Measurements from ENCODE around the gene DPYSL5.

The DPYSL5 gene

GRCh38 chr2:26901326-26902183 lies 53.6 kb downstream of the DPYSL5 start:
- peaks cover 7% of the 10 kb centered on the region for H3K36me3 Mint-ChIP-seq (ENCODE audit: low read depth)

GRCh38 chr2:26903676-26904075 lies 55.7 kb downstream of the DPYSL5 start:
- H3K36me3 Mint-ChIP-seq (ENCODE audit: low read depth), result peaks cover 7% of the 10 kb centered on the region
- H3K9me3 Mint-ChIP-seq, result no peaks in the 10 kb centered on the region
- no peak overlapping the region for H3K27ac Mint-ChIP-seq
- peaks cover 2% of the 10 kb centered on the region for H3K27me3 Mint-ChIP-seq (ENCODE audit: low read depth)
- TF ChIP-seq CTCF (IDR thresholded peaks at IDR 0.05; ENCODE audit: unreplicated experiment in 3 of 3), result no peak
- H3K4me3 Mint-ChIP-seq, result no peak overlapping the region
- peaks cover 35% of the 10 kb centered on the region for H3K4me1 Mint-ChIP-seq

More at GRCh38 chr2:26901326-26902183, 53.6 kb downstream of the DPYSL5 start:
- Mint-ChIP-seq H3K4me3 (peak overlapping the region in 1 of 3 experiments; percentile 39), H3K4me1 (peaks cover 29% of the 10 kb centered on the region), H3K27me3 (ENCODE audit: low read depth) (peaks cover 4% of the 10 kb centered on the region), H3K27ac (peak overlapping the region in 2 of 3 experiments; percentile 25 to 56), H3K9me3 (peaks cover 5% of the 10 kb centered on the region)
- TF ChIP-seq CTCF (IDR thresholded peaks at IDR 0.05; ENCODE audit: unreplicated experiment in 3 of 3), result no peak

- Mint-ChIP-seq H3K27me3 (ENCODE audit: low read depth) (peaks cover 4% of the 10 kb centered on the region), H3K27ac (no peak overlapping the region), H3K4me1 (peaks cover 35% of the 10 kb centered on the region), H3K36me3 (ENCODE audit: low read depth) (peaks cover 14% of the 10 kb centered on the region), H3K4me3 (no peak overlapping the region), H3K9me3 (peaks cover 4% of the 10 kb centered on the region)
- no peak for TF ChIP-seq CTCF (IDR thresholded peaks at IDR 0.05; ENCODE audit: unreplicated experiment in 3 of 3)
Observed at GRCh38 chr2:26904839-26905238, 56.9 kb downstream of the DPYSL5 start.

- Mint-ChIP-seq H3K36me3 (ENCODE audit: low read depth) (peaks cover 18% of the 10 kb centered on the region), H3K4me3 (no peak overlapping the region), H3K27me3 (ENCODE audit: low read depth) (peaks cover 6% of the 10 kb centered on the region), H3K27ac (no peak overlapping the region), H3K4me1 (peaks cover 31% of the 10 kb centered on the region), H3K9me3 (peaks cover 4% of the 10 kb centered on the region)
- no peak for TF ChIP-seq CTCF (IDR thresholded peaks at IDR 0.05; ENCODE audit: unreplicated experiment in 3 of 3)
Observed at GRCh38 chr2:26905341-26906198, 57.6 kb downstream of the DPYSL5 start.

GRCh38 chr2:26907416-26907815 lies 59.5 kb downstream of the DPYSL5 start:
- Mint-ChIP-seq H3K4me3 (no peak overlapping the region), H3K27me3 (ENCODE audit: low read depth) (peaks cover 6% of the 10 kb centered on the region), H3K27ac (peak overlapping the region in 1 of 3 experiments; percentile 21), H3K36me3 (ENCODE audit: low read depth) (peaks cover 21% of the 10 kb centered on the region), H3K4me1 (peaks cover 15% of the 10 kb centered on the region), H3K9me3 (peaks cover 4% of the 10 kb centered on the region)
- TF ChIP-seq CTCF (IDR thresholded peaks at IDR 0.05; ENCODE audit: unreplicated experiment in 3 of 3), result no peak
